ENCODE results near the gene TRNAU1AP. TPM values are rescaled to one million over a fixed set of nuclear protein-coding genes. Genes with fewer than 3 reads are reported as not detected.

Gene TRNAU1AP
- polyA plus RNA-seq, 12 donors: 17.0 to 24.4 (median 20.4) TPM; not detected in 2

DNA sequence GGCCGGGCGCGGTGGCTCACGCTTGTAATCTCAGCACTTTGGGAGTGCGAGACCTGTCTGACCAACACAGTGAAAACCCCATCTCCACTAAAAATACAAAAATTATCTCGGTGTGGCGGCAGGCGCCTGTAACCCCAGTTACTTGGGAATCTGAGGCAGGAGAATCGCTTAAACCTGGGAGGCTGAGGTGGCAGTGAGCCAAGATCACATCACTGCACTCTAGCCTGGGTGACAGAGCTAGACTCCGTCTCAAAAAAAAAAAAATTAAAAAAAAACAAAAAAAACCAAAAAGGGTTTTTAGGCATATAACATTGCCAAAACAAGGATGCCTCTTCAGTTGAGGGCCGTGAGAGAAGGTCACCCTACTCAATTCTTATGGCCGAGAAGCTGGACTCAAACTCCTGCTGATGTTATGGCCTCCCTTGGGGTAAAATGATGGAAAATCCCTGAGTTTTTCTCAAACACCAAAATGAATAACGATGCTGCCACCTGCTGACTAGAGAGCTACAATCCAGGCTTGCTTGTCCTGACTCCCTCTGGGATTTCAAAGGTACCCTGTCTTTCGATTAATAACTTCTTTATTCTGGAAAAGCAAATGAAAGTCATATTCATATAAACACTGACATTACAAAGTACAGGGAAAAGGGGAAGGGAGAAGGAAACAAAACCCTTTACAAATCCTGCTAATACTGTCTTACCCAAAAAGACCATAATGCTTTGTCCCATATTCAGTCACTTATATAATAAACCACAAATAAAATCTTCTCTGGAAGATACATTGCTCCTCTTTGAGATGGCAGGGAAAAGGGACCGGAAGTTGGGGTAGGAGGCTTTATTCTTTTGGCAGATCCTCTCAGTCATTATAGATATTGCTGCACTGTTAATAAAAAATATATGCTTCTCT is 49.9 kb downstream of the TRNAU1AP start:
- peak; percentile 85 for DNase-seq

DNA sequence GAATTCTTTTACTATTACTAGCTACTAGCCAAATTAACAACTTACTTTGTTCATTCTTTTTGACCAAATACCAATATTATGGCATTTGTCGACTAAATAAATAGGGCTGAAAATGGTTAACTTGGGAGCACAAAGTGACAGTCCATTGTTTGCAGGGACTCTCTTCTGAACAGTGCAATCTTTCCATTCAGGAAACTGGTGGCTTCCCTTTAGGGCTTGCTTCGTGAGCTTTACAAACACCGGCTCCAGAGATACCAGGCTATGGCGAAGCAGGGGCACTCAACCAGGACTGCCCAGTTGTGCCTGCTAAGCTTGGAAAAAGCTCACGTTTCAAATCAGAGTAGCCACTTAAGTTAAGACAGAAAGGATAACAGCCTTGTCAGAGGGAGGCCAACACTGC is 51.5 kb downstream of the TRNAU1AP start:
- no peak for DNase-seq

DNA sequence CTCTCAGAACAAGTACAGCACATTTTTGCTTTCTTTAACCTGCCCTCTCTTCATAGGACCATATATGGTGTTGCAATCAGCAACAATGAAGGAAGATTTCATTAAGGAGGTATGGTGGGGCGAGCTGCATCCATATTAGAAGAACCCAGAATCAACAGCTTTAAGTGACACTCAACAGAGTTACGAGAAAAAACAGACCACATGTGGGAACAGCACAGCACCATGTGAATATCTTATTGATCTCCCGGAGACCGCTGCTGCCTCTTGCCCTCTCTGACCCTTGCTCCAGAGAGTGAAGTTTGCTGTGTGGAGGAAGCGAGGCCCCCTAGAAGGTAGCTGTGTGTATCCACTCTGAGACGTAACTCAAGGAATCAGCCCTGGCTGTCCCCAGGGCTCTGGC is 52.1 kb downstream of the TRNAU1AP start:
- no peak for DNase-seq

DNA sequence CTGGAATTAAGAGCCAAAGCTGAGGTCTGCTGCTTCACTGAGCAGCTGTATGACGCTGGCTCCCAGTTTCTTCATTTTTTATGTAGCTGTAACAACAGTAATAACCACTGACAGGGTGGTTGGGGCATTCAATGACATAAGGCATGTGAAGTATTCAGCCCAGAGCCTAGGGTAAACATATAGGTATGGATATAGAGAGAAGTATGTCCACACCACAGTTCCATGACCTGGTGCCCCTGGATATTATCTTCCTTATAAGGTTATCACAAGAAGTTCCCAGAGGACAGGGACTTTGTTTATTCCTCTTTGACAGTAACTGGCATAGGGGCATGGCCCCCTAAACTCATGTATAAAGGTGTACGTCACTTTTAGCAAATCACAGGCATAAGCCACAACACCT is 53.9 kb downstream of the TRNAU1AP start:
- no peak for DNase-seq

DNA sequence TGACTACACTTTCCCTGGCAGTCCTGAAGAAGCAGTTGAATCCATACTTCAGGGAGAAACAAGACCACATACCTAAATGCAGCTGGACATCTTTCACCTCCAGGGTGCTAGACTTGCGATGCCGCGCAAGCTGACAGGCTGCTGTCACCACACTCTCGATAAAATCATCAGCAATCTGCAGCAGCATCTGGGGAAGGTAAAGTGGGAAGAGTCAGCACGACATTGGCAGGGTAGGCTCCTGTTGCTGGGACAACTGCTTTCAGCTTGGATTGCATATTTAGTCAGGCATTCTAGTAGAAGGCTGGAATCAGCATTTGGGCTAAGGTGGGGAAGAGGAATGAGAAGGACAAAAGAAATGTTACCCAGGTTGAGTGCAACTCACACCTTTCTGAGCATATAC is 60.3 kb downstream of the TRNAU1AP start:
- DNase-seq: no peak

Other genes with a start within 250 kb of the TRNAU1AP start
- gene MED18, start 224.0 kb upstream of the TRNAU1AP start, polyA plus RNA-seq (ENCODE audit: insufficient read length in 12 of 12): 10 to 100 TPM in 10 of 12 donors, 1 to 10 TPM in 1, not detected in 1; 9.2 to 38.2 (median 13.3) TPM
- gene PHACTR4, start 183.3 kb upstream of the TRNAU1AP start, polyA plus RNA-seq (ENCODE audit: insufficient read length in 12 of 12): 100 to 1,000 TPM in 1 of 12 donors, 10 to 100 TPM in 11; 24.5 to 112 (median 31.8) TPM
- 10 to 100 TPM in 11 of 12 donors, not detected in 1; 18.9 to 40.3 (median 24.7) TPM for gene RCC1, start 47.0 kb upstream of the TRNAU1AP start, polyA plus RNA-seq (ENCODE audit: insufficient read length in 12 of 12)
- gene RAB42, start 39.2 kb downstream of the TRNAU1AP start, polyA plus RNA-seq (ENCODE audit: insufficient read length in 12 of 12): 10 to 100 TPM in 1 of 12 donors, 1 to 10 TPM in 9, not detected in 2; 5.3 to 10.1 (median 6.8) TPM
- gene TAF12, start 90.0 kb downstream of the TRNAU1AP start, polyA plus RNA-seq (ENCODE audit: insufficient read length in 12 of 12): 10 to 100 TPM in 11 of 12 donors, not detected in 1; 26.8 to 39.9 (median 30.2) TPM
- not detected for gene RNU11, start 95.5 kb downstream of the TRNAU1AP start, polyA plus RNA-seq (ENCODE audit: insufficient read length in 12 of 12)
- gene GMEB1, start 115.7 kb downstream of the TRNAU1AP start, polyA plus RNA-seq (ENCODE audit: insufficient read length in 12 of 12): 10 to 100 TPM in 7 of 12 donors, 1 to 10 TPM in 4, not detected in 1; 5.2 to 15.2 (median 10.4) TPM
- gene YTHDF2, start 183.9 kb downstream of the TRNAU1AP start, polyA plus RNA-seq (ENCODE audit: insufficient read length in 12 of 12): 100 to 1,000 TPM in 1 of 12 donors, 10 to 100 TPM in 11; 47.6 to 318 (median 57.1) TPM